Effector CD4-positive, alpha-beta T cell (primary cell): Measurements from ENCODE around the gene PDE9A.
"Not testable (repeated sequence)": the region's sequence is repeated elsewhere in the genome, so short reads cannot be mapped to it uniquely, and the experiment has no call there.

Experiments used
- DNase-seq: peaks from one replicate; pipeline ENCODE4 v3.0.0-alpha.2; 2020

The PDE9A gene

DNA sequence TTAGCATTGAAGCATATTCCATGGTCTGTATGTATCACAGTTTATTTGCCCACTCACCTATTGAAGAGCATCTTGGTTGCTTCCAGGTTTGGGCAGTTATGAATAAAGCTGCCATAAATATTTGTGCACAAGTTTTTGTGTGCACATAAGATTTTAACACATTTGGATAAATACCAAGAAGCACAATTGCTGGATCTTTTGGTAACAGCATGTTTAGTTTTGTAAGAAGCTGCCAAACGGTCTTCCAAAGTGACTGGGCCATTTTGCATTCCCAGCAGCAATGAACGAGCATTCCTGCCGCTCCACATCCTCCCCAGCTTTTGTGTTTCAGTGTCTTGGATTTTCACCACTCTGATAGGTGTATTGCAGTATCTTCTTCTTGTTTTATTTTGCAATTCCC, 62.7 kb downstream of the PDE9A start:
- DNase-seq, result no peak

DNA sequence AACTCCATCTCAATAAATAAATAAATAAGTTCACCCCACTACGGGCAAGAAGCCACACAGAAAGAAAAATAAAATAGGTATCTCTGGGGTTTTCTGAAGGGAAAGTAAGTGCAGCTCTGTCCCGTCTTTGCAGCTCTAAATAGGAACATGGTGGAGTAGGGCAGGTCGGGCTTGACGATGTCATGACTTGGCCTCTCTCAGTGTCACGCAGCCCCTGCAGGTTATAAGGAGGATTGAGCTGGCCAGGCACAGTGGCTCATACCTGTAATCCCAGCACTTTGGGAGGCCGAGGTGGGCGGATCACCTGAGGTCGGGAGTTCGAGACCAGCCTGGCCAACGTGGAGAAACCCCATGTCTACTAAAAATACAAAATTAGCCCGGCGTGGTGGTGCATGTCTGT, 67.1 kb downstream of the PDE9A start:
- not testable (repeated sequence) for DNase-seq

DNA sequence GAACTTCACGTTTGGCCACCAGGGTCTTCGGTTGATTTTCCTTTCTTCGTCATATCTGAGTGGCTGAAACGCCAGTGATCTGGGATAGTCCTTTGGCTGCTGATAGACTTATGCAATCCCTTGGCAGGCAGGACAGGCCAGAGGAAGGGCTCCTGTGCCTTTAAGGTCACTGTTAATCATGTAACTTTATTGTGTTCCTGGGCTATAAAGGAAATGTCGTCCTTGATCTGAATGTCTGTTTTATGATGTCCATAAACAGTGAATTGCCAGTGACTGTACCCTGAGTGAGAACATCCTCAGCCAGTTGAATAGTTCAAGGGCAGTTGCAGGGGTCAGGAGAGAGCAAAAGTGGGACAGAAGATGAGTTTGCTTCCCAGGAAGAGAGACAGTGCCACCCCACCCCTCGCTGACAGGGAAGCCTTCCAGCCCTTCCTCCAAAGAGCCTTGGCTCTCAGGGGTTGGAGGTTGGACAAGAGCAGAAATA, 68.0 kb downstream of the PDE9A start:
- DNase-seq, result no peak

DNA sequence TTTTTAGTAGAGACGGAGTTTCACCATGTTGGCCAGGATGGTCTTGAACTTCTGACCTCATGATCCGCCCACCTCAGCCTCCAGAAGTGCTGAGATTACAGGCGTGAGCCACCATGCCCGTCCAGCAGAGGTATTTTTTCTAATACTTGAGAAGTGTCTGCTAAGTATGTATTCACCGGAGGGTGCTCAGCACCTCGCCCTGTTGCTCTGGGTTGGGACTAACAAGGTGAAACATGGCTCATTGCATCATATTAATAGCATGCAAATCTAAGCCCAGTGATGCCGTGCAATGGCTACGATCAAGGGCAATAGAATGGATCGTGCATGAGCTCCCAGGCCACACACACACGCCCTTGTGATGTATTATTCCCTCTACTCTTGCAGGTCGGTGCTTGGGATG, 68.7 kb downstream of the PDE9A start:
- no peak for DNase-seq

DNA sequence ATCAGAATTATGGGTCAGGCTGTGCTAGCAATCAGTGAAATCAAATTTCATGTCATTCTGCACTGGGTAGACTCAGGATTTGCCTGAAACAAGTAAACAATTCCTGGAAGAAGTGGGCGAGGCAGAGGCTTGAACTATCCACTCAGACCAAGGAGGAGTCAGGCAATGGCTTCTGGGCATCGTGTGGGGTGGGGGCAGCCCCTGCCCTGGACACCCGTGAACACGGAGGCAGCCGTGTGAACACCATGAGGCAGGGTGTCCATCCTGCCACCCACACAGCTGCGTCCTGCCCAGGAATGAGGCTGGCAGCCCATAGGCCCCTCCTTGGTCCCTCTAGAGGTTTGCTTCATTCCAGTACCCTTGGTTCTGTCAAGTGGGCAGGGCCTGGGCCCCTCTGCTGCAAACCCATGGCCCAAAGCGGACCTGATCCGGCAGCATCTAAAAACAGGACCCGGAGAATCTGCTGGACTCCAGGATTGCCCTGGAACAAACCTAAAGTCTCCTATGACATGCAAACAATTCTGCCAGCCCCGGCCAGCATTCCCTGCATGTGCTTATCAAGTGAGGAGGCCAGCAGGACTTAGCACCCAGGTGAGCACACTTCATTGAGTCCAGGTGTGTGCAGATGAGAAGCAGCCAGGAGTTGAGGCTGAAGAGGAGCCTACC, 69.5 kb downstream of the PDE9A start:
- no peak for DNase-seq

DNA sequence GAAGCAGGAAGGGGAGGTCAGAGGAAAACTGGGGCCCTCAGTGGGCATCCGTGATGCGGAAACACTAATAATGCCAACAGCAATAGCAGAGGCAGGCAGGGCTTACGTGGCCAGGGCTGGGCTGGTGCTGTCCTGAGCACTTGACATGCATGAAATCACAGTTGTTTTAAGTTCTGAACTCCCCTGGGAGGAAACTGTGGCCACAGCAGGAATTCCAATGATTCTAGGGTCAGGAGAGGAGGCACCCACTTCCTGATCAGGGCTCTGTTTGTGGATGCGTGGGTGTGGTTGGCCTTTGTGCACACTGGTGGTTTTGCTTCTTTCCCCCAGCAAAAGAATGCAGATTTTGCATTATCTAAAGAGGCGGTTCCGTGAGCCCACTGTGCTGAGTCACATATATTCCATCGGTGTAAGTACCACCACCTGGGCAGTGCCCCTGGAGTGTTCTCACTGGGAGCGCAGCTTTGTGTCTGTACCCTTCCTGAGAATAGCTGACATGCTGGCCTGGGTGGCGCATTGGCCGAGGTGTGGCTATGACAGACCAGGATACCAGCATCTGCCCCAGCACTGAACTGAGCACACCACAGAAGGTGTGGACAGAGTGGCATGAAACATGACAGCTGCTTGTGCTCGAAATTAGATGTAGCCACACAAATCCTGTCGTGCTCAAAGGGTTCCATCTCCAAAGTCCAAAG, 71.0 kb downstream of the PDE9A start:
- DNase-seq, result no peak

DNA sequence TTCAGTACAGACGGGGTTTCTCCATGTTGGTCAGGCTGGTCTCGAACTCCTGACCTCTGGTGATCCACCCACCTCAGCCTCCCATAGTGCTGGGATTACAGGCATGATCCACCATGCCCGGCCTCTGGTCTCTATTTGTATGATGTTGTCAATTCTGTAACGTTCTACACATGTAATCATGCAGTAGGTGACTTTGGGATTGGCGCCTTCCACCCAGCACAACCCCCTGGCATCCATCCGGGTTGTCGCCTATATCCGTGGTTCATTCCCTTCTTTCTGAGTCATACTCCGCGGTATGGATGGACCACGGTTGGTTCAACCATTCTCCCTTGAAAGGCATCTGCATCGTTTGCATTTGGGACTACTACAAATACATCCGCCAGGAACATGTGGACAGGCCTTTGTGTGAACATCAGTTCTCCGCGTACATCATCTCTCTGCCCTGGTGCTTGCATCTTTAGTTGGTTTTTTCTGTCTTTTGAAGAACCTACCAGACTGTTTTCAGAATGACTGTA, 72.1 kb downstream of the PDE9A start:
- DNase-seq, result no peak

DNA sequence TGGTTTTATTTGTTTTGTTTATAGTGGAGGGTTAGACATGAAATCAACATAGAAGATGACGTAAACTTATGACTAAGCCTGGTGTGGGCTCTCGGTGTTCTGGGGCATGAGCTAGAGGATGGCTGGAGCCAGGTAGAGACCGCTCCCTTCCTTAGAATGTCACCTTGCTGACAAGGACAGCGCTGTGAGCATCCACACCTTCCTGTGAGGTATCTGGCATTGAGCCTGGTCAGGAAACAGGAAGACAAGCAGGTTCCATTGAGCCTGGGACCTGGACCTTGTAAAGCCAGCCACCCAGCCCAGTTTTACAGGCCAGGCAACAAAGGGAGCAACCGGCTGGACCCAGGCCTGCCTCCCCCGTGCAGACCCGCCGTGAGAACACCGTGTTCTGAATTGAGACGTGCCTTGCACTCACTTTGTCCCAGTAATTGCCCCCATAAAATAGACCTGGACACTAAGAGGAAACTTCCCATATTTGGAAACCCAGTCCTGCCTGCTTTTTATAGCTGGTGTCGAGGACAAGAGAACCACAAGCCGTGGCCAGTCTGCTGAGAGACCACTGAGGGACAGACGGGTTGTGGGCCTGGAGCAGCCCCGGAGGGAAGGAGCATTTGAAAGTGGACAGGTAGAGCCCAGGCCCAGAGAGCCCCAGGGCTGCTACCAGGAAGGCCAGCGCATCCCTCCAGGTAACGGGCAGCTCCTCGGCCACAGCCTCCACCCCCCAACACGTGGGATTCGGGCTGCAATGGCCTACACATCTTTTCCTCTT, 78.0 kb downstream of the PDE9A start:
- no peak for DNase-seq

DNA sequence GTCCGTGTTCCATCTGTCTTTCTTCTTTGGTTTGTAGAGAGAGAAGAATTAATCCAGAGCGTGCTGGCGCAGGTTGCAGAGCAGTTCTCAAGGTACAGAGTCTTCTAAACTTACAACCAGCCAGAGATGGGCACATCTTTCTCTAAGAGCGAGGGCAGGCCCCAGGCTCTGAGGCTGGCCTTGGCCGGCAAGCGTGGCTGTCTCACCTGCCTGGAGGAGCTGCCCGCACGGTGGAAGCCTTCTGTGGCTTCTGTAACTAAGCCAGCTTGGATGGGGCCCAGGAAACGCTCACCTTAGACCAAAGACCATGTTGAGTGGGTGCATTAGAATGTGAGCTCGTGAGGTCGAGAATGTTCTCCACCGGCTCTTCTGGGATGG, 78.6 kb downstream of the PDE9A start:
- no peak for DNase-seq

DNA sequence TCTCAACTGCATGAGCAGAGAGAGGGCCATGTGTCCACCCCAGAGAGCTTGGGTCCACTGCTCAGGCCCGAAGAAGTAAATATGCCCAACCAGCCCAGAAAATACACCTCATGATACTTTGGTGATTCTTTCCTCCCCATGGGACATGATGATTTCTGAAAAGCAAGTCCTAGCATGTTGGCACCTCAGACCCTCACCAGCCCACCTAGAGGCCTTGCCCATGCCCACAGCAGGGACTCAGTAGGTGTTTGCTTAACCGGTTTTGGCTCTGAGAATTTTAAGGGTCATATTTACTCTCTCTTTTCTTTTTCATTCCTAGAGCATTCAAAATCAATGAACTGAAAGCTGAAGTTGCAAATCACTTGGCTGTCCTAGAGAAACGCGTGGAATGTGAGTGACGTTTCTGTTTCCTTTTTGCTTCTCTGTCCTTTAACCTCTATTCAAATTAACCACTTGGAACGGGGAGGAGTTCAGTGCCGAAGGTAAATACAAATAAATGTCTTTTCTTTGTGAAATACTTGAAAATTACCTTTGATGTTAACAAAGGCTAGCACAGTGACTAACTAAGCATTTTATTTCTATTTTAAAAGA, 79.7 kb downstream of the PDE9A start:
- no peak for DNase-seq

DNA sequence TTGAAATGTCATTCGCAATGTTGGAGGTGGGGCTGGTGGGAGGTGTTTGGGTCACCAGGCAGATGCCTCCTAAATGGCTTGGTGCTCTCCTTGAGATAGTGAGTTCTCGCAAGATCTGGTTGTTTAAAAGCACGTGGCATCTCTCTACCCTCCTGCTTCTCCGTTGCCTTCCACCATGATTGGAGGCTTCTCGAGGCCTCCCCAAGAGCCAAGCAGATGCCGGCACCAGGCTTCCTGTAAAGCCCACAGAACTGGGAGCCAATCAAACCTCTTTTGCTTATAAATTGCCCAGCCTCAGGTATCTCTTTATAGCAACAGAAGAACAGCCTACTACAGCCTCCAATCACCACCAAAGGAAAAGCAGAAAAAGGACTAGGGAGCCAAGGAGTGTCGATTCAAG, 80.5 kb downstream of the PDE9A start:
- no peak for DNase-seq

DNA sequence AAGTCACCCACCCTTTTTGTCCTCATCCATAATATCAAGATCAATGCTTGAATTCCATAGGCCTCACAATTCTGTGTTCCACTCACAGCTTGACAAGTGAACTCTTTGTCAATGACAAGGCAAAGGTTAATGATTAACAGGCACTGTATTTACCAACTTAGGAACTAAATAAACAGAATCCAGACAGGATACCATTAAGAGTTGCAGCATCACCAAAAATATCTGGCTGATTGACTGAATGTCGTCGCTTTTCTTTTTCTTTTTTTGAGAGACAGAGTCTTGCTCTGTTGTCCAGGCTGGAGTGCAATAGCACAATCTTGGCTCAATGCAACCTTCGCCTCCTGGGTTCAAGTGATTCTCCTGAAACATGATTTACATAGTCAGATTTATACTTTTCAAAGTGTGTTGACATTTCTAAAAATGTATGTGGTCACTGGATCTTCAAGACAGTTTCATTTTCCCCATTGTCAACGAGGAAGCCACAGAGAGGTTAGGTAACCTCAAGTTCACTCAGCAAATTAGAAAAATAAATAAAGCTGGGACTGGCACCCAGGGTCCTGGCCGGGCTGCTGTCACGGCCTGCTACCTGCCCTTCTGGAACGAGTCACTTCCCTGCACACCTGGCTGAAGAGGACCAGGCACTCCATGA, 81.0 kb downstream of the PDE9A start:
- no peak for DNase-seq

DNA sequence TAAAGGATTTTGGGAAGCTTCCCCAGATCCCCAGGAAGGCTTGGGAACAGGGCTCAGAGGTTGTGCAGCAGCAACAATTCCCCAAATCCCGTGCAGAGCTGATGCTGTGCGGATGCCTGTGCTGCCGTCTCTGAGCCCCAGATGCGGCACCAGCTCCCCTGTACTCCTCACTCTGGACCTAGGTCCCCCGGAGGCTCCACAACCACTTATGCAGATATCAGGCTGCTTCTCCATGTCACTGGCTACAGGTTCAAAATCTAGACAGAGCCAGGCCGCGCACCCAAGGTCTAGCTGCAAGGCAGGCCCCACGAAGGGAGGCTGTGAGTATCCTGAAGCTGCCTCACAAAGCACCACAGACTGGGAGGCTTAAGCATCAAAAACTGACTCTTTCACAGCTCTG, 81.6 kb downstream of the PDE9A start:
- DNase-seq, result no peak

DNA sequence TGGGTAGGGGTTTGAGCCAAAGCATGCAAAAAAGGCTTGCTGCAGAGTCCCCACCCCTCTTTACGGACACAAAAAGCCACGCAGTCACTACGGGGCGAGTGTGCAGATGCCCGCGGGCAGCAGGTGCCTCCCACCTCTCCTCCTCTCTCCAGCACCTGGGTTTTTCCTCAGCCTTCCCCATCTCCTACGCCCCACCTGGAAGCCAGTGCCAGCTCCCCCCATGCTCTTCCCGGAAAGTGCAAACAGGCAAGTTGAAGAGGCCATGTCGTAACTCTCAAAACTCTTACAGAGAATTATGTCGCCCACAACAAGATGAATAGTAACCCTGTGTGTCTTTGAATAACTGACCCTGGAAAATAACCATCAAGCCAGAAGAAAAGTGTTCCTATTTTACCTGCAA, 82.5 kb downstream of the PDE9A start:
- DNase-seq, result no peak

DNA sequence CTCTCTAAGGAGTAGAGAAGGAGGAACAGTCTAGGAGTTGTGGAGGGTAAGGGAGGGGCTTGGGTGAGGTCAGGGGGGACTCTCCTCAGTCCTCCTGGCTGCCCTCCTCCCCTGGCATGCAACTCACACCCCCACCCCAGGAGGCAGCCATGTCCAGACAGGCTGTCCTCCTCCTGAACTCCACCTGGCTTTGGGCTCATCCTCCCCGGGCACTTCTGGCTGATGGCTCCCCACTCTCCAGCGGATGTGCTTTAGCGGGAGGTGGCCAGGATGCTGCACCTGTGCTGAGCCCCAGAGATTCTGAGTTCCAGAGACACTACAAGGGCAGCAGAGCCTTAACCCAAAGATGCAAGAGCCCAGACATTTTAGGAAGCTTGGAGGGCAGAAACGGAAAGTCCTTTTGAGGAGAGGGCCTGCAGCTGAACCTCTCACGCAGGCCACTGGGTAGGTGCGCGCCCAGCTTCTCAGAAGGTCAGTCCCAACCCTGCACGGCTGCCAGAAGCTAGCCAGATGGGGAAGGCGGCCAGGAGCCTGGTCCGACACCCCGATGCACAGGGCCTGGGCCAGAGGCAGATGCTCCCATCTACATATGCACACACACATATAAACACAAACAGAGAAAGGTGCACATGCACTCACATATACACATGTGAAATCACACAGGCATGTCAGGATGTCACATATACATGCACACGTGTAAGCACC, 83.4 kb downstream of the PDE9A start:
- no peak for DNase-seq

DNA sequence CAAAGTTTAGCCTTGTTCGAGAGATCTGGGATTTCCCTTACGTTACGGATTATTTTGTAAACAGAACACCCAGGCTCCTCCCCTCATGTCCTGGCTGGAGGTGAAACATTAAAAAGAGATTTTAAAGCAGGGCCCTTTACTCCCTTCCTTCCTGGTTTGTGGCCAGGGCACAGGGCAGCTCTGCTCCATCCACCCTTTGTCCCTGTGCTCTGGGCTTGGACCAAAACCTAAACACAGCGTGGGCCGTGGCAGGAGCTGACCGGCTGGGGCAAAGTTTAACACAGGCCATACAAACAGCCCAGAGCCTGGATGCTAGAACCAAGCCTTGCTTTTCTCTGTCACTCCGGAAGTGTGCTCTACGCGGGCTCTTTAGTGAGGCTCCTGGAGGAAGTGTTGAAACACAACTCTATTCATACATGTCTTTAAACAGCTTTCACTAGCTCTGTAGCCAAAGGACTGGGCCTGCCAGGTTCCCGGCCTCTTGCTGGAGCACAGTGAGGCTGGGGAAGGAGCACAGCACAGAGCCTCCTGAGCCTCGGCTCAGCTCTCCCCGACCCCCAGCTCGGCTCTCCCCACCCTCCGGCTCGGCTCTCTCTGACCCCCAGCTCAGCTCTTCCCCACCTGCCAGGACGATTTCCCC, 84.7 kb downstream of the PDE9A start:
- DNase-seq, result no peak

DNA sequence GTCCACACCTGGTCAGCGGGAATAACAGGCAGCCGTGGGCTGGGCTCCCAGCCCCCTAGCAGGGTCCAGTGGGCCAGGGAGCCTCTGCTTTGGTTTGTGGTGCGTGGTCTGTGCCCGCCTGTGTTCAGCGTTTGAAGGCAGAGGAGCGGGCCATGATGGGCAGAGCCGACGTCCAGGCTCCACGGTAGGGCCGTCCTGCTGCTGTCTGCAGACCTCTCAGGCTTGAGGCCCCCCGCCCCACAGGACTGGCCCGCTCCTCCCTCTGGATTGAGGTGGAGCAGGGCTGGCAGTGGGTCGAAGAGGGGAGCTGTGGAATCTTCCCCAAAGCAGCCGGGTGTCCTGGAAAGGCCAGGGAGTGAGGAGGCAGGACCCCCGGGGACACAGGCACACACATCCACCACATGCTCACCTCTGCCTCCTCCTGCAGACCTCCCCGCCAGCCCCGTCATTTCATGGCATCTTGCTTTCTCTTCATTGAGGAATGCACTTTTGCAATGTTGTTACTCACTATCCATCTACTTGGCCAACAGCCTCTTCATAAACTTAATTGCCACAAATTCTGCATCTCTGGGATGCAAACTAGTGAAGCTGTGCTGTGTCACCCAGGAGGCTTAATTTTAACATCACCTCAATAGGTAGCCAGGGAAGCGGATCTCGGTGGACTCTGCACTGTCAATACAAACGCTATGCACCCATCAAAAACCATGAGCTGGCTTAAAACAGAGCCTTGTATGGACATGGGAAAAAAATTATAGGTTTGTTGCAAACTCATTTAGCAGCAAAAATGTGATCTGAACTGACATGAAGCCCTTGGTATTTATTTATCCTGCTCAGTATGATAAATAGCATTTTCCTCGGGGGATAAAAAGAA, 85.9 kb downstream of the PDE9A start:
- DNase-seq, result no peak

DNA sequence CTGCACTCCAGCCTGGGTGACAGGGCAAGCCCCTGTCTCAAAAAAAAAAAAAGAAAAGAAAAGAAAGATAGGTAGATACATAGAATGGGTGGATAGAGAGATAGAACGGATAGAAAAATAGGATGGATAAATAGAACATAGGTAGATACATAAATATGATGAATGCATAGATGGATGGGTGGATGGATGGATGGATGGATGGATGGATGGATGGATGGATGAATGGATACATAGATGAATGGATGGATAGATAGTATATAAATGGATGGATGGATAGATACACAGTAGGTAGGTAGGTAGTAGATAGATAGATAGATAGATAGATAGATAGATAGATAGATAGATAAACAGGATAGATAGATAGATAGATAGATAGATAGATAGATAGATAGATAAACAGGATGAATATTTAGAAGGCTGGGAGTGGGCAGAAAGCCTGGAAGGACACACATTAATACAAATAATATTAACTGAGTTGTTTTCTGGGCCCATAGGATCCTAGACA, 87.0 kb downstream of the PDE9A start:
- DNase-seq, result no peak

DNA sequence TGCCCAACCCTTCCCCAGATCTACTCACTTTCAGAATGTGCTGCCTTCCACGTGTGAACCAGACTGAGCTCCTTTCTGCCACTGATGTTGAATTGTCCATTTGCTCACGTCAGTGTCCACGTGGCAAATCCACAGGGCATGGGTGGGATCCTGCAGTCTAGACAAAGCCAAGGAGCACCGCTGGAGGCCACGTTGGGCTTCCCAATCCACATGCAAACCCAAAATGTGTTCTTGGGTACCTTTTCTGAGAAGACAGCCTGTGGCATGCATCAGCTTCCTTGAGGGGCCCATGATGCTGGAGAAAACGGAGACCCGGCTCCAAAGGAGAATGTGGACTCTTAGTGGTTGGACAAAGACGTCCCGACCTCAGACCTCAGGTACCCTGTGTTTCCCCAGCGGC, 87.6 kb downstream of the PDE9A start:
- no peak for DNase-seq
